H1 (cell line): ENCODE results near the gene ARPC4. TPM values are rescaled to one million over a fixed set of nuclear protein-coding genes. Genes with fewer than 3 reads are reported as not detected.
"Not testable (repeated sequence)": the region's sequence is repeated elsewhere in the genome, so short reads cannot be mapped to it uniquely, and the experiment has no call there.

Experiments used
- CTCF ChIA-PET: fragments of 300-600 bp; sonication (Branson Sonifier 250); formaldehyde crosslinking; loops from one replicate; lab custom pipeline; 2021; ENCODE audit not compliant: partially characterized antibody; lab: Charles Lee
- POLR2A ChIA-PET: fragments of 300-600 bp; sonication (Branson Sonifier 250); formaldehyde crosslinking; loops from one replicate; lab custom pipeline; 2021; ENCODE audit warnings: inconsistent platforms; ENCODE audit not compliant: partially characterized antibody; lab: Charles Lee
- DNase-seq, 2 experiments: peaks; one replicate each; pipeline versions ENCODE4 v3.0.0 to v3.0.0-alpha.2; 2010 to 2022; ENCODE audit warnings: low spot score in 2 of 2, low read depth in 1 of 2, mixed read lengths in 1 of 2
- FAIRE-seq: peaks from 2 replicates; lab custom pipeline; 2011; peaks lifted over from hg19 to GRCh38; lab: Jason Lieb, UNC
- H2AFZ ChIP-seq: 2 replicates; pipeline ENCODE4 v1.8.1; 2012; ENCODE audit warnings: low read length, inconsistent platforms
- H2AK5ac ChIP-seq: 2 replicates; pipeline ENCODE4 v1.6.1; 2013; ENCODE audit warnings: low read depth, low read length
- H2BK120ac ChIP-seq: replicated peaks from 2 replicates; pipeline ENCODE3; 2013; ENCODE audit warnings: low read depth, low read length, inconsistent platforms
- H2BK12ac ChIP-seq: 2 replicates; pipeline ENCODE4 v1.6.1; 2013; ENCODE audit warnings: low read depth, low read length
- H2BK15ac ChIP-seq: 2 replicates; pipeline ENCODE4 v1.6.1; 2013; ENCODE audit warnings: low read length
- H2BK20ac ChIP-seq: 2 replicates; pipeline ENCODE4 v1.6.1; 2013; ENCODE audit warnings: low read length
- H2BK5ac ChIP-seq: 2 replicates; pipeline ENCODE4 v1.6.1; 2013; ENCODE audit warnings: low read depth, low read length
- H3K14ac ChIP-seq: 2 replicates; pipeline ENCODE4 v1.6.1; 2013; ENCODE audit warnings: inconsistent platforms; ENCODE audit not compliant: insufficient read length
- H3K18ac ChIP-seq: 2 replicates; pipeline ENCODE4 v1.6.1; 2013; ENCODE audit warnings: low read length; ENCODE audit errors: extremely low read depth
- H3K23ac ChIP-seq: 2 replicates; pipeline ENCODE4 v1.6.1; 2013; ENCODE audit warnings: inconsistent platforms; ENCODE audit not compliant: insufficient read length
- H3K23me2 ChIP-seq: 2 replicates; pipeline ENCODE4 v1.6.1; 2013; ENCODE audit warnings: low read depth, low read length
- H3K27ac ChIP-seq: 2 replicates; pipeline ENCODE4 v1.6.1; 2011; ENCODE audit warnings: low read depth, low read length, inconsistent platforms
- H3K27me3 ChIP-seq, 4 experiments: replicated peaks in 1 of 4; 1 replicate in 1 of 4; 2 replicates in 3 of 4; pipeline versions ENCODE4 v1.6.1 to v1.8.1; 2011 to 2013; ENCODE audit warnings: low read length in 3 of 4, mild to moderate bottlenecking in 3 of 4, inconsistent platforms in 2 of 4, mixed read lengths in 2 of 4, moderate library complexity in 1 of 4; ENCODE audit not compliant: control insufficient read depth in 3 of 4, insufficient read depth in 3 of 4; ENCODE audit errors: extremely low read depth in 1 of 4
- H3K36me3 ChIP-seq, 4 experiments: 2 replicates each; pipeline versions ENCODE4 v1.6.1 to v1.8.1; 2011 to 2013; ENCODE audit warnings: mild to moderate bottlenecking in 4 of 4, low read length in 3 of 4, moderate library complexity in 2 of 4, control low read depth in 1 of 4, inconsistent platforms in 1 of 4; ENCODE audit not compliant: insufficient read depth in 4 of 4, control insufficient read depth in 2 of 4
- H3K4ac ChIP-seq: replicated peaks from 2 replicates; pipeline ENCODE3; 2013; ENCODE audit warnings: low read length, low read depth, mixed read lengths, inconsistent platforms; ENCODE audit not compliant: insufficient read length
- H3K4me1 ChIP-seq, 4 experiments: replicated peaks in 1 of 4; 1 replicate in 1 of 4; 2 replicates in 3 of 4; pipeline versions ENCODE4 v1.6.1 to v1.8.1; 2011 to 2013; ENCODE audit warnings: low read length in 3 of 4, inconsistent platforms in 2 of 4, mixed read lengths in 1 of 4; ENCODE audit not compliant: insufficient read depth in 4 of 4, control insufficient read depth in 3 of 4
- H3K4me2 ChIP-seq, 2 experiments: 2 replicates each; pipeline versions ENCODE4 v1.6.1 to v1.8.1; 2011 to 2013; ENCODE audit warnings: low read depth in 2 of 2, low read length in 2 of 2, control low read depth in 1 of 2, inconsistent platforms in 1 of 2, mild to moderate bottlenecking in 1 of 2; ENCODE audit not compliant: insufficient read depth in 1 of 2
- H3K4me3 ChIP-seq, 4 experiments: fragments of 200-600, 300-600 bp in 1 of 4; sonication (generic), shearing (Covaris generic), sonication (Bioruptor Twin) in 1 of 4; 2 replicates each; pipeline versions ENCODE4 v1.5.1 to v1.8.1; 2011 to 2016; ENCODE audit warnings: low read length in 4 of 4, low read depth in 3 of 4, control low read depth in 2 of 4, inconsistent platforms in 2 of 4, mild to moderate bottlenecking in 2 of 4, mixed read lengths in 1 of 4, moderate library complexity in 1 of 4; ENCODE audit not compliant: insufficient read depth in 2 of 4; ENCODE audit errors: extremely low read depth in 1 of 4
- H3K56ac ChIP-seq: replicated peaks from 2 replicates; pipeline ENCODE3; 2013; ENCODE audit warnings: low read depth, mild to moderate bottlenecking, mixed read lengths, low read length, inconsistent platforms; ENCODE audit not compliant: insufficient read length
- H3K79me1 ChIP-seq: 2 replicates; pipeline ENCODE4 v1.6.1; 2013; ENCODE audit warnings: low read depth, low read length, control low read depth
- H3K79me2 ChIP-seq, 2 experiments: 2 replicates each; pipeline versions ENCODE4 v1.6.1 to v1.8.1; 2012 to 2013; ENCODE audit warnings: low read length in 2 of 2, mild to moderate bottlenecking in 2 of 2, inconsistent platforms in 1 of 2; ENCODE audit not compliant: insufficient read depth in 2 of 2, control insufficient read depth in 1 of 2
- H3K9ac ChIP-seq, 4 experiments: replicated peaks in 1 of 4; 1 replicate in 1 of 4; 2 replicates in 3 of 4; pipeline versions ENCODE4 v1.6.1 to v1.8.1; 2011 to 2013; ENCODE audit warnings: low read depth in 3 of 4, low read length in 3 of 4, control low read depth in 2 of 4, mild to moderate bottlenecking in 2 of 4, moderate library complexity in 2 of 4, inconsistent platforms in 1 of 4; ENCODE audit errors: extremely low read depth in 1 of 4
- H3K9me3 ChIP-seq, 2 experiments: 2 replicates each; pipeline versions ENCODE4 v1.6.1 to v1.8.1; 2012 to 2013; ENCODE audit warnings: mild to moderate bottlenecking in 2 of 2, moderate library complexity in 2 of 2, control low read depth in 1 of 2, inconsistent platforms in 1 of 2, low read depth in 1 of 2, low read length in 1 of 2, mixed read lengths in 1 of 2; ENCODE audit not compliant: insufficient read depth in 2 of 2
- H4K20me1 ChIP-seq, 2 experiments: replicated peaks in 1 of 2; 2 replicates each; pipeline versions ENCODE3 to v1.8.1; 2011 to 2013; ENCODE audit warnings: inconsistent platforms in 2 of 2, low read length in 2 of 2, mild to moderate bottlenecking in 1 of 2; ENCODE audit not compliant: insufficient read depth in 2 of 2, control insufficient read depth in 1 of 2
- H4K5ac ChIP-seq: 2 replicates; pipeline ENCODE4 v1.6.1; 2013; ENCODE audit warnings: low read length, low read depth, mixed read lengths, inconsistent platforms; ENCODE audit not compliant: insufficient read length
- H4K8ac ChIP-seq: 2 replicates; pipeline ENCODE4 v1.8.0; 2013; ENCODE audit warnings: mild to moderate bottlenecking, moderate library complexity, low read length, inconsistent platforms; ENCODE audit not compliant: insufficient read depth; ENCODE audit errors: extremely low read depth
- H4K91ac ChIP-seq: replicated peaks from 2 replicates; pipeline ENCODE3; 2013; ENCODE audit warnings: low read length, mixed read lengths, inconsistent platforms; ENCODE audit not compliant: insufficient read length
- WGBS, 2 experiments: shearing (Covaris generic) in 1 of 2; methylation state at CpG; one replicate each; pipeline versions ENCODE4 v1.1.6 to v1.1.7; 2013 to 2015; ENCODE audit warnings: low lambda C conversion rate in 2 of 2, mixed read lengths in 2 of 2, inconsistent platforms in 1 of 2, low coverage in 1 of 2, missing lambda C conversion rate in 1 of 2; ENCODE audit not compliant: insufficient replicate concordance in 2 of 2, insufficient coverage in 1 of 2, insufficient read length in 1 of 2; ENCODE audit errors: extremely low coverage in 1 of 2, missing lambda C conversion rate in 1 of 2; 5-methylcytosine and 5-hydroxymethylcytosine counted together
- polyA plus RNA-seq, 7 experiments: library from polyadenylated mRNA; depleted of rRNA in 3 of 7; stranded (reverse) in 5 of 7; unstranded in 2 of 7; fragments of >200 nt in 5 of 7; fragments of 200-250 nt in 2 of 7; gene quantifications; 1 replicate in 5 of 7; 2 replicates in 1 of 7; 4 replicates in 1 of 7; pipeline versions ENCODE4 v1.2.1 to v1.2.3, GENCODE V29; 2011 to 2013; ENCODE audit warnings: missing spikeins in 2 of 7, mixed read lengths in 2 of 7
- total RNA-seq: library from RNA; stranded (reverse); fragmentation: NEBNext Ultra II Directional; extraction: Animal tissue kit (Norgen Biotek cat#: 25700); gene quantifications from 2 replicates; pipeline ENCODE4 v1.2.1, GENCODE V29; 2021

ARPC4 gene
- total and polyA plus RNA-seq, 2 of the 8 experiments (the other 6 are each of a cell fraction or from before 2014, with no cell fraction given) = 138 to 154 TPM

DNA sequence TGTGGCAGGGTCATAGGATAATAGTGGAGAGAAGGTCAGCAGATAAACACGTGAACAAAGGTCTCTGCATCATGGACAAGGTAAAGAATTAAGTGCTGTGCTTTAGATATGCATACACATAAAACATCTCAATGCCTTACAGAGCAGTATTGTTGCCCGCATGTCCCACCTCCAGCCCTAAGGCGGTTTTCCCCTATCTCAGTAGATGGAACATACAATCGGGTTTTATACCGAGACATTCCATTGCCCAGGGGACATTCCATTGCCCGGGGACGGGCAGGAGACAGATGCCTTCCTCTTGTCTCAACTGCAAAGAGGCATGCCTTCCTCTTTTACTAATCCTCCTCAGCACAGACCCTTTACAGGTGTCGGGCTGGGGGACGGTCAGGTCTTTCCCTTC is 55.0 kb downstream of the ARPC4 start:
- H3K18ac ChIP-seq, H4K91ac ChIP-seq, H2BK15ac ChIP-seq, H3K36me3 ChIP-seq, H4K8ac ChIP-seq, H3K4me3 ChIP-seq, H3K79me2 ChIP-seq, FAIRE-seq, H3K27me3 ChIP-seq, H3K4me2 ChIP-seq, H3K9ac ChIP-seq, H2AFZ ChIP-seq, H2BK20ac ChIP-seq, H3K4ac ChIP-seq, H3K23me2 ChIP-seq, H3K23ac ChIP-seq, H3K27ac ChIP-seq, H4K5ac ChIP-seq, H3K14ac ChIP-seq, DNase-seq, H2BK5ac ChIP-seq, H3K56ac ChIP-seq, H2BK12ac ChIP-seq, H3K9me3 ChIP-seq, H4K20me1 ChIP-seq, H3K79me1 ChIP-seq, H2BK120ac ChIP-seq, H3K4me1 ChIP-seq, POLR2A ChIA-PET, H2AK5ac ChIP-seq: not testable (repeated sequence)
- CTCF ChIA-PET = interaction anchor here (1.4 to 2.1 kb wide), 5 partner anchors 10 to 65 kb away, joined by 4 to 6 read pairs (median 6); no protein-coding TSS in a partner anchor
- 71% methylated on average over 7 of the region's 9 CpGs; no CpG with 5 or more reads in 1 of the 2 experiments for WGBS, 2 experiments
